GM19193 (cell line): ENCODE results near the gene C15orf61.

Source experiments
- POLR2A ChIP-seq: IDR thresholded peaks from 4 replicates; pipeline ENCODE4 v1.6.1; 2011; ENCODE audit not compliant: insufficient read depth, insufficient read length; ENCODE audit errors: extremely low read depth

Gene C15orf61

DNA sequence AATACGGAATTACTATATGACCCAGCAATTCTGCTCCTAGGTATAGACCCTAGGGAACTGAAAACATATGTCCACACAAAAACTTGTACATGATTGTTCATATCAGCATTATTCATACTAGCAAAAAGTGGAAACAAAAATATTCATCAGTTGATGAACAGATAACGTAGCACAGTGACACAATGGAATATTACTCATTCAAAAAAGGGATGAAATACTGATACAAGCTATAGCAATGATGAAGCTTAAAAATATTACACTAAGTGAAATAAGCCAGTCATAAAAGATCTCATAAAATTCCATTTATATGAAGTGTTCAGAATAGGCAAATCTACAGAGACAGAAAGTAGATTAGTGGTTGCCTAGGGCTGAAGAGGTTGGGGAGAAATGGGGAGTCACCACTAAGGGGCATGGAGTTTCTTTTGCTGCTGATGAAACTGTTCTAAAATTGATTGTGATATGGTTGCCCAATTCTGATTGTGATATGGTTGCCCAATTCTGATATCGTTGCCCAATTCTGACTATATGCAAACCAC, 10.5 kb downstream of the C15orf61 start:
- no peak for TF ChIP-seq POLR2A

DNA sequence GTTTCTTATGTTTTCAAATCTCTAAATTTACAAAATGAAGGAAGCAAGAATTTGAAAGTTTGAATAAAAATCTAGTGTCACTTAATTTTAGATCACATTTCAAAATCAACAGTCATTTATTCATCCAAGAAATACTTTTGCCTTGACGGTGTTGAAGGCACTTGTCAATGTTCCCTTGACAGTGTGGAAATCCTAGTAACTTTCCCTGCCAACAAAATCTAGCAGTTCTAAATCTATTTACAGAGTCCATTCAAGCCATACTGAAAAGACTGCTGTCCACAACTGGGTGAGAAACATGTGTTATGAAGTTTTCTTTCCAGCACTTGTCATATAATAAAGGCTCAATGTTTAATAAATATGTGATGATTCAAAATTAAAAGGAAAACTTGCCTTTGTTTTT, 12.9 kb downstream of the C15orf61 start:
- TF ChIP-seq POLR2A, result no peak

DNA sequence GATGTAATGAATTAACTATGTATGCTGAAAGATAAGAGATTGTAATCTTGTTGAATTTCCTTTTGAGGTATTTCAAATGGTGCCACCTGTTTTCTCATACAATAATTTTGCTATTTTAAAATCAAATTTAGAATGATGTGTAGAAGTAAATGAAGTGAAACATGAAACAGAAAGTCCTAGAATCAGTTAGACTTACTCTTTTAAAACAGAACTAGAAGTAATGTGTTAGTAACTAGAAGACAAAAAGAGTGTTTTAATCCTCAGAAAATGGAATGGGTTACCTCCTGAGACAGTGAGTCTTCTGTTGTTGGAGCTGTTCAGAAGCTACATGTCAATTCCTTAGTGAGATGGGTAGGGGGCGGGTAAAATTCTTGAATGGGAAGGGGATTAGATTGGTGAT, 13.4 kb downstream of the C15orf61 start:
- no peak for TF ChIP-seq POLR2A

DNA sequence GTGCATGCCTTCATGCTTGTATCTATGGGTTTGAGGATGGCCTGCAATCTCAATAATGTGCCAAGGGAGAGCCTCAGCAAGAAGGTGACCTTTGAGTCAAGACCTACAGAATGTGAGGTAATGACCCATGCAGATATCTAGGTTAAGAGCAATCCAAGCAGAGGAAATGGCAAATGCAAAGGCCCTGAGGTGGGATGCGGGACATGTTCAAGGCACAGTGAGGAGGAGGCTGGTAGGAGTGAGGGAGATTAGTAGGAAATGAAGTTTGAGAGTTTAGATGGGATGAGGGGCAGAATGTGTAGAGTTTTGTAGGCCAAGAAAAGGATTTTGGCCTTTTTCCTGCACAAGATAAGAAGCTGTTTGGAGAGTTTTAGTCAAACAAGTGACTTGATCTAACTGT, 16.8 kb downstream of the C15orf61 start:
- TF ChIP-seq POLR2A, result no peak

DNA sequence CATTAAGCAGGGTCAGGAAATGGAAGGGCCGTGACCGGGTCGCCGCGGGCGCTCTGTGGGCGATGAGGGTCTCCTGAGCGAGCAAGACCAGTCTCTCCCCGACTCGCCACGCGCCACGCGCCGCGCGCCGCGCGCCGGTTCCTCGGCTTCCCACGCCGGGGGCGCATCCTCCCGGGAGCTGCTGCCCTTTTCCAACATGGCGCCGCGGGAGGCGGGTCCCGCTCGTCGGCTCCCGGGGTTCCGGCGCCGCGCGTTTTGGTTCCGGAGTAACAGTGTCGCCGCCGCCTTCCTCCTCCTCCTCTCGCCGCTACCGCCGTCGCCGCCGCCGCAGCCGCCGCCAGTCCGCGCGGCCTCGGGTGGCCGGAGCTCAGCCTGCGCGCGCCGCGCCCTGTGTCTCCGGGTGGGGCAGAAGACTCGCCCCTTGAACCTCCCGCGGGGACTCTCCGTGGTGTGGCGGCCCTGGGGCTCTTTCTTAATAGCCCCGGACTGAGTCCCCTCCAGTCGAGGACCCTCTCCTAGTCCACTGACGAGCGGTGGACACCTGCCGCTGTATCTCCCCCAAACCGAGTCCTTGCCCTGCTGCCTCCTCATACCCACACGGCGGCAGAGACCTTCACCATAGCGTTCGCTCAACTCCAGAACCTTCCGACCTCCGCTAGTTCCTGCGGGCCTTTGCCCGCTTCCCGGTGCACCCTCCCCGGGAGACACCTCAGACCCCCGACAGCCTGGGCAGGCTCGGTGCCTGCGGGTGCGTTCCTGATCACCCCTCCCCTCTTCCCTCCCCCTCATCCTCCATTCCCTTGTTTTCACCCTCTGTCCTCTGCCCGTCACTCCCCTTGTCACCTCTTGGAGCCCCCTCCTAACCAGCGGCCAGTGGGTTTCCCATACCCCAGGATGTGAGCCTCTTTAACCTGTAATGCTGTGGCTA, 21.8 kb downstream of the C15orf61 start, which contains the start of gene MAP2K5:
Gene MAP2K5 (plus strand): TSS at position 284 of the 928 bp plus-strand sequence. CDS start 633 bp downstream, at position 917.
- peak; percentile 82 for TF ChIP-seq POLR2A

DNA sequence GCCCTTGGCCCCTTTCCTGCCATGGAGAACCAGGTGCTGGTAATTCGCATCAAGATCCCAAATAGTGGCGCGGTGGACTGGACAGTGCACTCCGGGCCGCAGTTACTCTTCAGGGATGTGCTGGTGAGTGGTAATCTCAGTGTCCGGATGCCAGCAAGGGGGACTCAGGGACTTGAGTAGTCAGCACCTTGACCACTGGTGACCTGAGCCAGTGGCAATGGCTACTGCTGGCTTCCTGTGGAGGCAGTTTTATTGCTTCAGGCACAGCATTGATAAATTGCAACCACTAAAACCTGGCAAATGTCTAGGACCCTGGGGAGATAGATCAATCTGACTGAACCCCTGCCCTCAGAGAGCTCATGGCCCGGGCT, 22.4 kb downstream of the C15orf61 start:
- TF ChIP-seq POLR2A, result no peak

DNA sequence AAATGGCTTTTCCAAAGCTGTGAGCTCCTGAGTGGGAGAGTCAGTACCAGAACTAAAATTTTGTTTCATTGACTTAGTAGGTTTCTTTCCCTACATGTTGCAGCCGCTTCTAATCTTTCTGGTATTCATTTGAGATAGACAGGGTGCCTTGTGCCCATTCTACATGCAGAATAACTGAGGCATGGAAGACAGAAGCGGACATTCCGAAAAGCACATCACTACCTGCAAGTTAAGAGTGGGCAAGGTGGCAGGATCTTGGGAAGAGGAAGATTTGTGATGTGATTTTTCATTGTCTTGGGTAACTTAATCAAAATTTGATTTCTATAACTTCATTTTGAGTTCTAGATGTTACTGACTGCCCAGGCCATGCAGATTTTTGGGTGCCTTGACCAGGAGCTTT, 23.5 kb downstream of the C15orf61 start:
- TF ChIP-seq POLR2A, result no peak

DNA sequence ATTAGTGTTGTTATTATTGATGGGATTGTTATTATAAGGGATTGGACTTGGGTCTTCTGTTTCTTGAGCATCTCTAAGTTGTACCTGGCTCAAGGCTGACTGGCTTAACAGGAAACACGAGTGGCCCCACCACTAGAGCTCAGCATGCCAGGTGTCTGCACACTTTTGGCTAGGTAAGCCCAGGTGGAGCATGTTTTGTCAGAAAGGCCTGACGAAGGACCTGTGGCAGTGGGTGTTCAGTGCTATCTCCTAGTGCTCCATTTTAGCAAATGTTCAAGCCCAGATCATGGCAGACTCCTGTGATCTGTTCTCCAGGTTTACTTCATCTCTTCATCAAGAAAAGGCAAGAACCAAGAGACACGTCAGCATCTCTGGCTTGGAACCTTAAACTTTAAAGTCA, 24.9 kb downstream of the C15orf61 start:
- TF ChIP-seq POLR2A, result no peak

DNA sequence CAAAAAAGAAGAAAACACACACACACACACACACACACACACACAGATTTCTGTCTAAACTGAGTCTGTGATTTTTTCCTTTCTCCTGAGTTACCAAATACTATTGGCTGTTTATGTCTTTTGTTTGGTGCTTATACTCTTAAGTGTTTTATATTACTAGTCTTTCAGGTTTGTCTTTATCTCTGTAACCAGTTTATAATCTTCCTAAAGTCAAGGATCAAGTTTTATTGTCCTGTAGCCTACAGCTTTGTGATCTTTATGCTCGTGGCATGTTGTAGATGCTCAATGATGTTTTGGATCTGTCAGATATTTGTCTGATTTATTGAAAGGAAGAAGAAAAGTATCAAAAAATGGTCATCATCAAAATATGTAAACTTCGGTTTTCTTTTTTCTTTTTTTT, 26.1 kb downstream of the C15orf61 start:
- no peak for TF ChIP-seq POLR2A

DNA sequence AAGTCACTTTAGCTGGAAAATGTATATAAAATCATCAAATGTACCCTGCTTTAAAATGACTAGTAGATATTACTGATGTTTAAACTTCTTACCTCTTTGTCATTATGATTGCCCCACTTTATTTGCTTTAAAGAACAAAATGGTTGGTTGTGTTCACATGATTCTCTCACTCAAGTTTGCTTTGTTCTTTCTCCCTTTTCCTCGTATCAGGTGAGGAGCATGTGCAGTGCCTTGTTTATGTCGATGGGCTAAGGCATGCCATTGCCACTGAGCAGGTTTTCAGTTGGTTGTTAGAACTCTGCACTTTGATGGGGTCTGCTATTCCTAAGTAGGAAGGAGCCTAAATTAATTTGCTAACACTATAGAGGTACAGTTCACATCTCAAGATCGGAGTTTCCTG, 26.9 kb downstream of the C15orf61 start:
- TF ChIP-seq POLR2A, result no peak

DNA sequence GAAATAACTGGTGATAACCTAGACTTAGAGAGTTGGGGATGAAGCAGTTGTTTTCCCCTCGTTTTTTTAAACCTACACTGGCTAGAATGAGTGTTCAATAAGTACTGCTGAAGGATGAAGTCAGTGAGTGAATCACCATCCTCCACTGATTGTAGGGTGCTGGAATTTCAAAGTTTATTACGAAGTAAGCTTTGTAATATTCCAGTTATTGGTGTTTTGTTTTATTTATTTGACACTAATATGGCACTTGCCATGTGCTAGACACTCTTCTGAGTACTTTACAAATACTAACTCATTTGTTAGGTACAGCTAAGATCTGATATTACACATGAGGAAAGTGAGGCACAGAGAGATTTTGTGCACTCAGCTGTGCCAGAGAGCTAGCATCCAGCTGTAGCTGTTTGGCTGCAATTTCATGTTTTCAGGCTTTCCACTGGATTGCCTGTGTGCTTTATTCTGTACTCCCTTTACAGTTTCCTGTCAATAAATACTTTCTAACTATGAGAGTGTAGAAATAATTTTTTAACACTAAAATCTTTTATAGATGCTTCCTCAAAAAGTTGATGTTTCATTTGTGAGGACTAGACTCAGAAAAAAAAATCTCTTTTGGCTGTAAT, 27.4 kb downstream of the C15orf61 start:
- no peak for TF ChIP-seq POLR2A

DNA sequence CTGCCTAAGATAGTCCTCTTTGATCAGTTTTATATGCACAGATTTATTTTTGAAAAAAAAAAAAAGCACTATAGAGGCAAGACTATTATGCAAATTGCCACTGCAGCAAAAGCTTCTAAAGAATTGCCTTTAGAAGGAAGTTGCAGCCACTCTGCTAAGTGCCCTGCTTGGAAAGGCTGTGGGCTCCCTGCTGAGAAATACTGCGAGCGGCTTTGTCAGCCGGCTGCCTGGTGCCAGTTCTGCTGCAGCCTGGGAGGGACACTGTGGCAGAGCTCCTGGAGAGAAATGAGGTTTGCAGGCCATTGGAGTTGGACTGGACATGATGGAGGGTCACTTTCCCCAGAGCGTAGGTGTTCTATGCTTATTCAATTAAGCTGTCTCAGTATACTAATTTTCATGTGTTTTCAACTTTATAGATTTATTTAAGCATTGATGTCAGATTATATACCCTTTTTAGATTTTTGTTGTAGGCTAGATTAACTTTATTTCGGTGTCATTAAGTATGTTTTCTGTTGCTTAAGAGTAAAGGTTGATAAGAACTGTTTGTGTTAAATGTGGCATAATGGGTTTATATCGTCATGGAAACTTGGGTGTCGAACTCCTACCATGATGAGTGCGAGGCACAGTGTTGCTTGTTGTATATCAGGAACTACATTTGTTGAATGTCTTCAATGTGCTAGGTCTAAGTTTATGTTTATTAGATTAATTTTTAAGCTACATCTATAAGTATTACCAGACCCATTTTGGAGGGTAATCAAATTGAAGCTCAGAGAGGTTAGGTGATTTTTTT, 28.1 kb downstream of the C15orf61 start:
- no peak for TF ChIP-seq POLR2A

DNA sequence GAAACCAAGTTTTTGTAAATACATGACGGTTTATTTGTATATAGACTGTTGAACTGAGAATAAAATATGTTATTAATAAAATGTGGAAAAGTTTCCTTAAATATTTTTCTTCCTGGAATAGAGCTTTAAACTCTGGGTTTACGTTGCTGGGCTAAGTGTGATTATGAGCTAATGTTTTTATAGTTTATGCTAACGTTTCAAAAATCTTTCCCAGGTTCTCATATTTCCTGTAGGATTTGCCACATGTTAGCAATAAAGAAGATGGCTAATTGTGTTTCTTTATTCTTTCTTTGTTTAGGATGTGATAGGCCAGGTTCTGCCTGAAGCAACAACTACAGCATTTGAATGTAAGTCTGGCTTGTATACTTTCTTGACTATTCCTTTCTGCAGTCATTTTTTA, 28.8 kb downstream of the C15orf61 start:
- no peak for TF ChIP-seq POLR2A

DNA sequence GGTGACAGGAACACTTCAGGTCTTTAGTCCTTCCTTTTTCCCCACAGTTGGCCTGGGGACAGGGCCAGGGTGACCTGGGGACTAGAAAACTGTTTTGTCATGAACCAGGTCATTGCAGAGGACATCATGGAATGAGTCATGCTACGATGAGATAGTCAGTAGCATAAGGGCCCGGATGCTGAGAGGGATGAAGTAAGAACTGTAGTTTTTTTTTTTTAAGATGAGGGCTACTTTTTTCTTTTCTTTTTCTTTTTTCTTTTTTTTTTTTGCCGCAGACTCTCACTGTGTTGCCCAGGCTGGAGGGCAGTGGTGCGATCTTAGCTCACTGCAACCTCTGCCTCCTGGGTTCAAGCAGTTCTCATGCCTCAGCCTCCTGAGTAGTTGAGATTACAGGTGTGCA, 29.6 kb downstream of the C15orf61 start:
- TF ChIP-seq POLR2A, result no peak

DNA sequence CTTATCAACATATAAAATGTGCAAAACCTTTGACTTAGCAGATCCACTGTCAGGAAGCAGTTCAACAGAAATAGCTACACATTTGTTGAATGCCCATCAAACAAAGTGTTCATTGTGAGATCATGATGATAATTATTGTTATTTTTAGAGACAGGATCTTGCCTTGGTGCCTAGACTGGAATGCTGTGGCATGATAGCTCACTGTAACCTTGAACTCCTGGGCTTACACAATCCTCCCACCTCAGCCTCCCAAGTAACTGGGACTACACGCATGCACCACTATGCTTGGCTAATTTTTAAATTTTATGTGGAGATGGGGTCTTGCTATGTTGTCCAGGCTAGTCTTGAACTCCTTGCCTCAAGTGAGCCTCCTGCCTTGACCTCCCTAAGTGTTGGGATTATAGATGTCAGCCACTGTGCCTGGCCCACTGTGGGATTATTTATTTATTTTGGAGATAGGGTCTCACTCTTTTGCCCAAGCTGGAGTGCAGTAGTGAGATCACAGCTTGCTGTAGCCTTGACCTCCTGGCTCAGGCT, 30.3 kb downstream of the C15orf61 start:
- no peak for TF ChIP-seq POLR2A
